Liver (tissue), 9 donors: Measurements from ENCODE around the gene HIVEP3. TPM values are rescaled to one million over a fixed set of nuclear protein-coding genes. Genes with fewer than 3 reads are reported as not detected.

Source experiments
- DNase-seq: peaks from one replicate; pipeline ENCODE4 v3.0.0-alpha.2; 2017; ENCODE audit warnings: low spot score
- H3K27ac ChIP-seq, 2 donors: one replicate each; pipeline ENCODE4 v1.7.0; 2013; ENCODE audit warnings: inconsistent platforms in 2 of 2, low read length in 2 of 2, control low read depth in 1 of 2, low read depth in 1 of 2, mild to moderate bottlenecking in 1 of 2
- H3K27me3 ChIP-seq, 4 donors: one replicate each; pipeline versions ENCODE4 v1.6.1 to v1.7.0; 2013; ENCODE audit warnings: low read length in 3 of 4, inconsistent platforms in 1 of 4, mild to moderate bottlenecking in 1 of 4, moderate library complexity in 1 of 4; ENCODE audit not compliant: control insufficient read depth in 4 of 4, insufficient read depth in 4 of 4
- H3K36me3 ChIP-seq, 4 donors: one replicate each; pipeline versions ENCODE4 v1.6.1 to v1.7.0; 2013; ENCODE audit warnings: low read length in 3 of 4, mild to moderate bottlenecking in 3 of 4, low read depth in 1 of 4, moderate library complexity in 1 of 4; ENCODE audit not compliant: control insufficient read depth in 4 of 4, insufficient read depth in 3 of 4
- H3K4me1 ChIP-seq, 4 donors: one replicate each; pipeline versions ENCODE4 v1.6.1 to v1.7.0; 2013; ENCODE audit warnings: low read length in 3 of 4, mild to moderate bottlenecking in 3 of 4, moderate library complexity in 1 of 4; ENCODE audit not compliant: control insufficient read depth in 4 of 4, insufficient read depth in 4 of 4
- H3K4me3 ChIP-seq, 3 donors: one replicate each; pipeline versions ENCODE4 v1.6.1 to v1.7.0; 2013; ENCODE audit warnings: low read length in 3 of 3, control low read depth in 1 of 3, low read depth in 1 of 3, mild to moderate bottlenecking in 1 of 3
- H3K9ac ChIP-seq, 2 donors: one replicate each; pipeline ENCODE4 v1.7.0; 2013; ENCODE audit warnings: low read length in 2 of 2, mild to moderate bottlenecking in 2 of 2, moderate library complexity in 2 of 2, control low read depth in 1 of 2, low read depth in 1 of 2
- H3K9me3 ChIP-seq, 4 donors: one replicate each; pipeline versions ENCODE4 v1.6.1 to v1.7.0; 2013; ENCODE audit warnings: low read length in 3 of 4; ENCODE audit not compliant: control insufficient read depth in 4 of 4
- ATF3 ChIP-seq: IDR thresholded peaks from 2 replicates; pipeline ENCODE4 v1.6.1; 2016; ENCODE audit warnings: antibody characterized with exemption
- CTCF ChIP-seq: fragments of 150-350 bp; IDR thresholded peaks from 2 replicates; pipeline ENCODE4 v1.5.1; 2017; ENCODE audit warnings: improper control_type of control experiment, low read depth, low read length; ENCODE audit not compliant: missing input control
- EGR1 ChIP-seq, 2 donors: IDR thresholded peaks; 2 replicates each; pipeline ENCODE4 v1.6.1; 2016 to 2018; ENCODE audit warnings: antibody characterized with exemption in 2 of 2, low read depth in 2 of 2
- FOXA1 ChIP-seq: IDR thresholded peaks from 2 replicates; pipeline ENCODE4 v1.6.1; 2016; ENCODE audit warnings: antibody characterized with exemption
- FOXA2 ChIP-seq: IDR thresholded peaks from 2 replicates; pipeline ENCODE4 v1.6.1; 2016; ENCODE audit warnings: antibody characterized with exemption
- GABPA ChIP-seq, 2 donors: IDR thresholded peaks in 1 of 2; conservative IDR thresholded peaks in 1 of 2; 2 replicates each; pipeline ENCODE4 v1.6.1; 2016; ENCODE audit warnings: antibody characterized with exemption in 2 of 2, mild to moderate bottlenecking in 1 of 2, moderate library complexity in 1 of 2
- HNF4A ChIP-seq, 2 donors: conservative IDR thresholded peaks; 2 replicates each; pipeline ENCODE4 v1.6.1; 2016; ENCODE audit warnings: antibody characterized with exemption in 2 of 2, mild to moderate bottlenecking in 2 of 2
- HNF4G ChIP-seq: IDR thresholded peaks from 2 replicates; pipeline ENCODE4 v1.6.1; 2016; ENCODE audit warnings: antibody characterized with exemption
- JUND ChIP-seq, 2 donors: IDR thresholded peaks; 2 replicates each; pipeline ENCODE4 v1.6.1; 2016; ENCODE audit warnings: antibody characterized with exemption in 2 of 2
- MAX ChIP-seq: IDR thresholded peaks from 2 replicates; pipeline ENCODE4 v1.6.1; 2016; ENCODE audit warnings: antibody characterized with exemption
- NR2F2 ChIP-seq: IDR thresholded peaks from 2 replicates; pipeline ENCODE4 v1.6.1; 2016; ENCODE audit warnings: antibody characterized with exemption
- RAD21 ChIP-seq, 2 donors: IDR thresholded peaks; 2 replicates each; pipeline ENCODE4 v1.6.1; 2016; ENCODE audit warnings: antibody characterized with exemption in 2 of 2, mild to moderate bottlenecking in 2 of 2
- REST ChIP-seq: IDR thresholded peaks from 2 replicates; pipeline ENCODE4 v1.6.1; 2016; ENCODE audit warnings: antibody characterized with exemption, mild to moderate bottlenecking
- RXRA ChIP-seq, 2 donors: IDR thresholded peaks; 2 replicates each; pipeline ENCODE4 v1.6.1; 2017 to 2018; ENCODE audit warnings: antibody characterized with exemption in 2 of 2, mild to moderate bottlenecking in 1 of 2
- SP1 ChIP-seq: IDR thresholded peaks from 2 replicates; pipeline ENCODE4 v1.6.1; 2018; ENCODE audit warnings: antibody characterized with exemption, mild to moderate bottlenecking
- TAF1 ChIP-seq: conservative IDR thresholded peaks from 2 replicates; pipeline ENCODE4 v1.6.1; 2016; ENCODE audit warnings: antibody characterized with exemption, mild to moderate bottlenecking
- YY1 ChIP-seq: IDR thresholded peaks from 2 replicates; pipeline ENCODE4 v1.6.1; 2016; ENCODE audit warnings: antibody characterized with exemption, mild to moderate bottlenecking
- ZBTB33 ChIP-seq: IDR thresholded peaks from 2 replicates; pipeline ENCODE4 v1.6.1; 2016; ENCODE audit warnings: antibody characterized with exemption
- polyA plus RNA-seq, 2 donors: library from polyadenylated mRNA; stranded (reverse) in 1 of 2; unstranded in 1 of 2; fragments of 200-250 nt in 1 of 2; fragments of >200 nt in 1 of 2; fragmentation: Nextera tagmentation in 1 of 2; extraction: Ambion mirVana in 1 of 2; gene quantifications; one replicate each; pipeline versions ENCODE4 v1.2.1 to v1.2.3, GENCODE V29; 2013 to 2015
- total RNA-seq, 2 donors: library from RNA; depleted of rRNA; stranded (reverse); fragments of >200 nt; gene quantifications; one replicate each; pipeline ENCODE4 v1.2.3, GENCODE V29; 2014
- donor health status: healthy.
- donor health status: healthy.
- donor health status: healthy.
- donor health status: healthy.
- donor health status: healthy.

Gene HIVEP3
- total and polyA plus RNA-seq, 4 donors, result 0.93 to 1.6 (median 1.4) TPM

GRCh38 chr1:41927118-41927517, 8.4 kb upstream of the HIVEP3 start:
- TF ChIP-seq YY1 (no peak), HNF4A (conservative IDR thresholded peaks at IDR 0.05) (peak; percentile 50 to 67), CTCF (no peak), HNF4G (no peak), RXRA (IDR thresholded peaks at IDR 0.05) (peak; percentile 39 to 69), REST (no peak), TAF1 (no peak), ZBTB33 (peak; percentile 17), ATF3 (no peak), MAX (peak; percentile 23), FOXA1 (peak; percentile 51), SP1 (no peak), RAD21 (IDR thresholded peaks at IDR 0.05) (peak; percentile 24 to 34), GABPA (IDR thresholded peaks at IDR 0.05 in 1 of 2, conservative IDR thresholded peaks at IDR 0.05 in 1 of 2) (no peak), NR2F2 (no peak), JUND (IDR thresholded peaks at IDR 0.05) (no peak), FOXA2 (peak; percentile 77), EGR1 (IDR thresholded peaks at IDR 0.05; ENCODE audit: low read depth in 2 of 2) (no peak)
- Histone ChIP-seq H3K27me3 (no peaks in the 10 kb centered on the region), H3K36me3 (no peaks in the 10 kb centered on the region), H3K9ac (no peak overlapping the region), H3K27ac (no peak overlapping the region), H3K4me1 (peaks cover 4 to 40% (median 18%) of the 10 kb centered on the region in 4 donors), H3K4me3 (no peak overlapping the region), H3K9me3 (no peaks in the 10 kb centered on the region)
- no peak for DNase-seq
